Coronary artery (tissue), 2 donors: Measurements from ENCODE around the gene BCKDK.
A peak's percentile ranks its signal among the peaks of the same experiment; 100 is the strongest.

ENCODE experiments used
- DNase-seq: peaks from one replicate; pipeline ENCODE4 v3.0.0-alpha.2; 2017; ENCODE audit warnings: low spot score
- H3K27ac ChIP-seq, 2 donors: fragments of 200-600 bp; sonication (generic); one replicate each; pipeline ENCODE4 v1.5.1; 2016 to 2019
- H3K4me3 ChIP-seq: fragments of 200-600 bp; sonication (generic); 2 replicates; pipeline ENCODE4 v1.5.1; 2016; ENCODE audit warnings: mild to moderate bottlenecking, moderate library complexity
- TF ChIP-seq, protein P1 (sequence below): fragments of 200-600 bp; sonication (generic); IDR thresholded peaks from one replicate; pipeline ENCODE4 v1.5.1; 2019; ENCODE audit warnings: antibody characterized with exemption

The BCKDK gene

DNA sequence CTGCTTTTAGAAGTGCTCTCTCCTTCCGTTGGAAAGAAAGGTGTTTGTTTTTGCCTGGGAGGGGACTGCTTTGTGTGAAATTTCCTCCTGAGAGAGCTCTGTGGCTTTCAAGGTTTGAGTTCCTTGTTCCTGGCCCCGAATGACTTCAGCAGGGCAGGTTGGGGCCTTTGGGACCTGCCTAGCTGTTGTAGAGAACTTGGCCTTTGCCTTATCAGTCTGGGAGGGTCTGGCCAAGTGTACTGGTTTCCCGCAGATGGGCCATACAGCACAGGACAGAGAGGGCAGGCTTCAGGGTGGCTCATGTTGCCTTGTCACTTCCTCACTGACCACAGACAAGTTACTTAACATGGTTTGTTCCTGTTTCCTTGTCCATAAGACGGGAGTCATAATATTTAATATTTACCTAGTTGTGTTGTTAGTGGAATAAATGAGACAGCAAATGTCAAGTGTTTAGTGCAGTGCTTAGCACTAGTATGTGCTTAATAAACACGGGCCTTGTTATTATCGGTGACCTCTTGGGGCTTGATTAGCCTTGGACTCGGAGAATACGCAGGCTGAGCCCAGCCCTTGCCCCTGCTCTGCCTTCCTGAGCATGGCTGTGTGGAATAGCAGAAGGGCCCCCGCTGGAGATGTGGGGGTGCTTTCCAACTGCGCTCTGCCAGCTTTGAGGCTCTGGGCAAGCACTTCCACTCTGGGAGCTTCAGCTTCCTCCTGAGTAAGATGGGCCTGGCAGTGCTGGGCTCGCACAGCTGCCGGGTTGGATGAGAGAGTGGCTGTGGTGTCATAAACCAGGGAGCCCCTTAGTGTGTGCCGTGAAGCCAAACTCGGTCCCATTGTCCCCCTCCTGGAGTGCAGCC lies 20.8 kb downstream of the BCKDK start:
- no peak for DNase-seq
- TF ChIP-seq, protein P1, sequence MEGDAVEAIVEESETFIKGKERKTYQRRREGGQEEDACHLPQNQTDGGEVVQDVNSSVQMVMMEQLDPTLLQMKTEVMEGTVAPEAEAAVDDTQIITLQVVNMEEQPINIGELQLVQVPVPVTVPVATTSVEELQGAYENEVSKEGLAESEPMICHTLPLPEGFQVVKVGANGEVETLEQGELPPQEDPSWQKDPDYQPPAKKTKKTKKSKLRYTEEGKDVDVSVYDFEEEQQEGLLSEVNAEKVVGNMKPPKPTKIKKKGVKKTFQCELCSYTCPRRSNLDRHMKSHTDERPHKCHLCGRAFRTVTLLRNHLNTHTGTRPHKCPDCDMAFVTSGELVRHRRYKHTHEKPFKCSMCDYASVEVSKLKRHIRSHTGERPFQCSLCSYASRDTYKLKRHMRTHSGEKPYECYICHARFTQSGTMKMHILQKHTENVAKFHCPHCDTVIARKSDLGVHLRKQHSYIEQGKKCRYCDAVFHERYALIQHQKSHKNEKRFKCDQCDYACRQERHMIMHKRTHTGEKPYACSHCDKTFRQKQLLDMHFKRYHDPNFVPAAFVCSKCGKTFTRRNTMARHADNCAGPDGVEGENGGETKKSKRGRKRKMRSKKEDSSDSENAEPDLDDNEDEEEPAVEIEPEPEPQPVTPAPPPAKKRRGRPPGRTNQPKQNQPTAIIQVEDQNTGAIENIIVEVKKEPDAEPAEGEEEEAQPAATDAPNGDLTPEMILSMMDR: no peak
- Histone ChIP-seq H3K4me3 (no peak overlapping the region), H3K27ac (peak overlapping the region; percentile 46 to 85)

DNA sequence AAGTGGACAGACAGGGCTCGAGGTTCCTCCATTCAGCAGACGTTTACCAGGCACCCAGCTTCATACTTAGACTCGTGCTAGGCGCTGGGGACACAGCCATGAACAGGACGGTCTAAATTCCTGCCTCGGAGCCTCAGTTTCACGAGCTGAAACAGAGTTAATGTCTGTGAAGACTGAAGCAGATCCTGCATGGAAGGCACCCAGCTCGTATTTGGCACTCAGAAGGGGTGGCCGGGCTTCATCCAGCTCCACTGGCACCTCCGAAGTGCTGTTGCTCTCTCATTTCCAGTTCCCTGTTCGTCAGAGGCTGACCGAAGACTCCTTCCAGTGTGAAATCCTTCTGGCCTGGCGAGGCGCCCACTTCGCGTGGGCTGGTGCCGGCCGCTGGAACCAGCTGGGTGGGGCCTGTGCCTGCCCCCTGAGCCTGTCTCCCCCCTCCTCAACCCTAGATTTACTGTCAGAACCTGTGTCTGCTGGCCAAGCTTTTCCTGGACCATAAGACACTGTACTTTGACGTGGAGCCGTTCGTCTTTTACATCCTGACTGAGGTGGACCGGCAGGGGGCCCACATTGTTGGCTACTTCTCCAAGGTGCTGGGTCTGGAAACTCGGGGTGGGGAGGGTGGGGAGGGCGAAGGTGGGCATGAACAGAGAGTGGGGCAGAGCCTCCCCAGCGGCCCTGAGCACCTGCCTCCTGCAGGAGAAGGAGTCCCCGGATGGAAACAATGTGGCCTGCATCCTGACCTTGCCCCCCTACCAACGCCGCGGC lies 21.6 kb downstream of the BCKDK start:
- no peak for DNase-seq
- no peak overlapping the region for H3K4me3 ChIP-seq

DNA sequence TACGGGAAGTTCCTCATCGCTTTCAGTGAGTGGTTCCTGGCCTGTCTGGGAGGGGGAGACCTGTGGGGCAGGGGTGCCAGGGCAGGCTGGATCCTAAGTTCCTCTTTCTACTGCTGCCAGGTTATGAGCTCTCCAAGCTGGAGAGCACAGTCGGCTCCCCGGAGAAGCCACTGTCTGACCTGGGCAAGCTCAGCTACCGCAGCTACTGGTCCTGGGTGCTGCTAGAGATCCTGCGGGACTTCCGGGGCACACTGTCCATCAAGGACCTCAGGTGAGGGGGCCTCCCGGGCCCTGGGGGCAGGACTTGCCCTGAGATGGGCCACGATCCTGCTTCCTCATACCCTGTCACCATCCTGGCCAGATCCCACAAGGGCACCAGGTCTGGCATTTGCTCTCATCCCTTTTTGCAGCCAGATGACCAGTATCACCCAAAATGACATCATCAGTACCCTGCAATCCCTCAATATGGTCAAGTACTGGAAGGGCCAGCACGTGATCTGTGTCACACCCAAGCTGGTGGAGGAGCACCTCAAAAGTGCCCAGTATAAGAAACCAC lies 22.2 kb downstream of the BCKDK start:
- Histone ChIP-seq H3K4me3 (no peak overlapping the region), H3K27ac (peak overlapping the region in 1 of 2 donors; percentile 85)
- DNase-seq: no peak
- TF ChIP-seq, protein P1: no peak

More for the DNA sequence above, 21.6 kb downstream of the BCKDK start:
- peak overlapping the region; percentile 46 to 85 for H3K27ac ChIP-seq
- TF ChIP-seq, protein P1: no peak

DNA sequence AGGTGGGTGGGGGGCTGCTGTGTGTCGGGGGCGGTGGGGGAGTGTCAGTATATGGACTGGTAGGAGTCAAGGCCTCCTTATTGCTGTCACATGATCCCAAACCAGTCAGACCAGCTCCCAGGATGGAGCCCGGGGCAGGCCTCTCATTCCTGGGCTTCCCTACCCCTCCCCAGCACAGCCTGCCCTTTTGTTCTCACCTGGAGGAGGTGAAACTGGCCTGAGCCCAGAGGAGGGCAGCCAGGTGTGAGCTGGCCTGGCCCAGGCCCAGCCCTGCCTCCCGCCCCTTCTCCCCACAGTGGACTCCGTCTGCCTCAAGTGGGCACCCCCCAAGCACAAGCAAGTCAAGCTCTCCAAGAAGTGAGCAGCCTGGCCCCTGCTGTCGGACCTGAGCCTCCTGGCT lies 22.7 kb downstream of the BCKDK start:
- no peak overlapping the region for H3K4me3 ChIP-seq
- peak overlapping the region in 1 of 2 donors; percentile 85 for H3K27ac ChIP-seq
- DNase-seq: no peak
- TF ChIP-seq, protein P1: no peak

DNA sequence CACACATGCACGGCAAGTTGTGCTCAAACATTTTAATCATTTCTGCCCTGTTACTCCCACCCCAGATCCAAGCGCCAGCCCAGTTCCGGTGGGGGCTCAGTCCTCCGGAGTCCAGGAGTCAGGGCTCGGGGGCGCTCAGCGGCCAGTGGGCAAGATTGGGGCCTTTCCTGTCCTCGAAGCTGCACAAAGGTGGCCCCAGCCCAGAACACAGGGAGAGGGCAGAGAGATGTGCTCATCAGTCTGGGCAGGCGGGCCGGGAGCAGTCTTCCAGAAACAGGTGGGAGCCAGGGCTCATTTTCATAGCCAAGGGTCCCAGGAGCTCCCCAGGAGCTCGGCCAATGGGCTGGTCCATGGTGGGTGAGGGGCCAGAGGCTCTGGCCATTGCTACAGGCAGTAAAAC lies 23.2 kb downstream of the BCKDK start:
- Histone ChIP-seq H3K27ac (no peak overlapping the region), H3K4me3 (no peak overlapping the region)
- TF ChIP-seq, protein P1: no peak
- DNase-seq: no peak

DNA sequence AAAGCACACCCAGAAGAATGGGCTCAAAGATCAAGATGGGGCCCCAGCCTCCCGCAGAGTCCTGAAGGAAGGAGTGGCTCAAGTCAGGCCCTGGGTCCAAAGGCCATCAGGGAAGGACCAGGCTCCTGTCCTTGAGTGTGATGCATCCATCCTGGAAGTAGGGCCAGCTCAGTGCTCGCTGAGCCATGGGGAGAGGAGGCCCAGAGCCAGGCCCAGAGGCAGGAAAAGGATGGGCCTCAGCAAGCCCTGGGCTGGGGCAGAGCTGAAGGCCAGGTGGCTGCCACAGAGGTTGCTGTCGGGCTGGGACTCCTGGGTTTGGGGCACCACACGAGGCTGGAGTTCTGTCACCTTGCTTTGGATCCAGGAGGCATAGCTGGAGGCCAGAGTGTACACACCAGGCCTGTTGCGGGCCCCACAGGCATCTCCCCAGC lies 23.7 kb downstream of the BCKDK start:
- no peak for DNase-seq
- H3K27ac ChIP-seq: no peak overlapping the region

More for the DNA sequence above, 23.7 kb downstream of the BCKDK start:
- H3K4me3 ChIP-seq: no peak overlapping the region
- TF ChIP-seq, protein P1: no peak
